Measurements from ENCODE around the gene PIR. TPM values are rescaled to one million over a fixed set of nuclear protein-coding genes. Genes with fewer than 3 reads are reported as not detected.
A peak's percentile ranks its signal among the peaks of the same experiment; 100 is the strongest.

The PIR gene
- total RNA-seq, 1 experiment from 2014 or later = 29.7 TPM

GRCh38 chrX:15335135-15336022 is 157.8 kb downstream of the PIR start, which contains the start of gene PIGA:
PIGA (minus strand) TSS chrX:15335523; CDS start chrX:15331930, 3,593 bp downstream.
- DNase-seq = peak; percentile 97
- TF ChIP-seq CTCF (conservative IDR thresholded peaks at IDR 0.05) = no peak
- Histone ChIP-seq H3K9me3 (ENCODE audit: control insufficient read depth, low read depth, low read length) (no peaks in the 10 kb centered on the region), H2BK12ac (ENCODE audit: insufficient read length, low read depth, low read length) (no peak within 1 kb of the TSS), H3K14ac (ENCODE audit: insufficient read depth, low read length) (peak within 1 kb of the TSS; percentile 86), H3K9ac (ENCODE audit: extremely low read depth, insufficient read length, low read length) (peak within 1 kb of the TSS; percentile 76), H4K5ac (ENCODE audit: insufficient read length, low read depth, low read length) (no peak within 1 kb of the TSS), H4K20me1 (ENCODE audit: control insufficient read depth, insufficient read depth, insufficient read length) (no peaks in the 10 kb centered on the region), H2AK5ac (ENCODE audit: insufficient read length, low read length) (no peak within 1 kb of the TSS), H3K56ac (ENCODE audit: insufficient read length, low read depth, low read length) (no peak within 1 kb of the TSS), H3T11ph (ENCODE audit: low read length) (no peak within 1 kb of the TSS), H4K91ac (ENCODE audit: insufficient read length, low read depth, low read length) (no peak within 1 kb of the TSS), H3K23me2 (ENCODE audit: insufficient read length, low read depth, low read length, poor library complexity, severe bottlenecking) (no peaks in the 10 kb centered on the region), H3K79me2 (ENCODE audit: insufficient read depth, low read length) (no peaks in the 10 kb centered on the region), H3K18ac (ENCODE audit: insufficient read length, low read depth, low read length) (peak within 1 kb of the TSS; percentile 63), H3K4me2 (ENCODE audit: insufficient read depth, insufficient read length, low read length) (peak within 1 kb of the TSS; percentile 82), H3K27ac (ENCODE audit: insufficient read length, low read depth, low read length) (no peak within 1 kb of the TSS), H2BK15ac (ENCODE audit: low read depth, low read length) (no peak within 1 kb of the TSS), H2BK20ac (ENCODE audit: low read depth, low read length, poor library complexity, severe bottlenecking) (no peak within 1 kb of the TSS), H3K23ac (ENCODE audit: insufficient read length, low read depth, low read length) (no peak within 1 kb of the TSS), H2BK120ac (ENCODE audit: low read depth, low read length, poor library complexity, severe bottlenecking) (peak within 1 kb of the TSS; percentile 69), H4K8ac (replicated peaks; ENCODE audit: insufficient read length, low read depth, low read length) (no peak within 1 kb of the TSS), H3K4ac (ENCODE audit: low read depth, low read length) (no peak within 1 kb of the TSS), H3K79me1 (ENCODE audit: insufficient read depth, low read depth, low read length, poor library complexity, severe bottlenecking) (no peaks in the 10 kb centered on the region), H2BK5ac (ENCODE audit: insufficient read length, low read length) (no peak within 1 kb of the TSS), H3K27me3 (ENCODE audit: insufficient read depth, low read length) (no peaks in the 10 kb centered on the region), H3K4me1 (ENCODE audit: insufficient read depth, low read length) (no peaks in the 10 kb centered on the region), H2AFZ (ENCODE audit: low read length) (no peak within 1 kb of the TSS)
- peak within 1 kb of the TSS in 2 of 3 experiments; percentile 89 to 98; a peak in 3 of 7 replicates for H3K27ac Mint-ChIP-seq
- peak within 1 kb of the TSS; percentile 92 to 93 for H3K4me3 Mint-ChIP-seq
- peaks cover 2 to 5% of the 10 kb centered on the region in 2 experiments; a peak in 2 of 4 replicates for H3K4me1 Mint-ChIP-seq
- H3K27me3 Mint-ChIP-seq (ENCODE audit: low read depth) = peaks cover 6% of the 10 kb centered on the region
- WGBS (ENCODE audit: extremely low coverage, insufficient read length, low lambda C conversion rate) = no CpG with 5 or more reads among the region's 72 CpGs
- peaks cover 0 to 13% of the 10 kb centered on the region in 2 experiments for H3K9me3 Mint-ChIP-seq
- H3K36me3 Mint-ChIP-seq (ENCODE audit: insufficient read depth in 1 of 3, low read depth in 3 of 3) = peaks cover 0 to 9% (median 0%) of the 10 kb centered on the region in 3 experiments; a peak in 3 of 7 replicates

Other genes with a start within 250 kb of the PIR start
- 0.15 TPM in 1 of 2 replicates, not detected in the other for gene ASB9, start 223.2 kb downstream of the PIR start, total RNA-seq (2021)
- not detected in 2 replicates for gene ASB11, start 177.7 kb downstream of the PIR start, total RNA-seq (2021)
- gene PIGA, start 157.8 kb downstream of the PIR start, total RNA-seq (2021) = 13.5 and 13.9 TPM in 2 replicates
- gene VEGFD, start 108.9 kb downstream of the PIR start, total RNA-seq (2021) = 0.11 TPM in 1 of 2 replicates, not detected in the other
- gene BMX, start 7.5 kb upstream of the PIR start, total RNA-seq (2021) = not detected in 2 replicates
- not detected in 2 replicates for gene ACE2, start 107.6 kb upstream of the PIR start, total RNA-seq (2021)
- 1.7 and 1.8 TPM in 2 replicates for gene CLTRN, start 171.5 kb upstream of the PIR start, total RNA-seq (2021)
- 6.4 and 8.3 TPM in 2 replicates for gene CA5B, start 244.9 kb upstream of the PIR start, total RNA-seq (2021)

All from H9 (cell line).